OCI-LY7 (cell line): ENCODE results near the gene DPM1. TPM values are rescaled to one million over a fixed set of nuclear protein-coding genes. Genes with fewer than 3 reads are reported as not detected.

Experiments
- BruUV-seq: library from RNA; stranded (reverse); fragments of 400-500 nt; replicated peaks from 2 replicates; lab custom pipeline; 2021; lab: Mats Ljungman, UMichigan
- CTCF ChIA-PET: fragments of 300-600 bp; sonication (Branson Sonifier 250); formaldehyde crosslinking; loops from one replicate; lab custom pipeline; 2022; ENCODE audit warnings: antibody characterized with exemption; ENCODE audit not compliant: unreplicated experiment; lab: Charles Lee
- POLR2A ChIA-PET: fragments of 300-600 bp; sonication (Branson Sonifier 250); formaldehyde crosslinking; loops from one replicate; lab custom pipeline; 2022; ENCODE audit warnings: antibody characterized with exemption; lab: Charles Lee
- DNase-seq: peaks from one replicate; pipeline ENCODE4 v3.0.0-alpha.2; 2015; ENCODE audit warnings: low spot score
- H2AFZ ChIP-seq: fragments of 200-600 bp; sonication (generic), shearing (Covaris generic); 2 replicates; pipeline ENCODE4 v1.6.1; 2014; ENCODE audit warnings: mild to moderate bottlenecking, antibody characterized with exemption, low read length, moderate library complexity
- H3K27ac ChIP-seq: fragments of 200-600 bp; sonication (generic); 2 replicates; pipeline ENCODE4 v1.5.1; 2014; ENCODE audit warnings: mixed run types, low read depth, mild to moderate bottlenecking, moderate library complexity, low read length, inconsistent platforms; ENCODE audit not compliant: poor library complexity, severe bottlenecking
- H3K36me3 ChIP-seq: fragments of 200-600 bp; sonication (generic); 2 replicates; pipeline ENCODE4 v1.6.1; 2014; ENCODE audit warnings: mild to moderate bottlenecking, antibody characterized with exemption, low read length, moderate library complexity, mixed read lengths; ENCODE audit not compliant: insufficient read depth
- H3K4me1 ChIP-seq: fragments of 200-600 bp; sonication (generic); 2 replicates; pipeline ENCODE4 v1.5.1; 2014; ENCODE audit warnings: mild to moderate bottlenecking, low read length; ENCODE audit not compliant: insufficient read depth, poor library complexity, severe bottlenecking
- H3K4me2 ChIP-seq: fragments of 200-600 bp; sonication (generic); 2 replicates; pipeline ENCODE4 v1.6.1; 2014; ENCODE audit warnings: mild to moderate bottlenecking, low read length
- H3K4me3 ChIP-seq: fragments of 200-600 bp; sonication (generic); 2 replicates; pipeline ENCODE4 v1.5.1; 2014; ENCODE audit warnings: mild to moderate bottlenecking, low read depth, low read length; ENCODE audit not compliant: poor library complexity, severe bottlenecking
- H3K79me2 ChIP-seq: fragments of 200-600 bp; sonication (generic); 2 replicates; pipeline ENCODE4 v1.6.1; 2016; ENCODE audit warnings: low read depth, mild to moderate bottlenecking, low read length, moderate library complexity, mixed read lengths; ENCODE audit not compliant: insufficient read depth
- H3K9me2 ChIP-seq: fragments of 200-600 bp; sonication (generic); 2 replicates; pipeline ENCODE4 v1.6.1; 2016; ENCODE audit warnings: mild to moderate bottlenecking, low read length, mixed read lengths; ENCODE audit not compliant: insufficient read depth
- H3K9me3 ChIP-seq: fragments of 200-600 bp; sonication (generic); 2 replicates; pipeline ENCODE4 v1.6.1; 2014; ENCODE audit warnings: mild to moderate bottlenecking, mixed run types, low read length, mixed read lengths
- H4K20me1 ChIP-seq: fragments of 200-600 bp; sonication (generic); 2 replicates; pipeline ENCODE4 v1.6.1; 2014; ENCODE audit warnings: mild to moderate bottlenecking, antibody characterized with exemption, low read length, moderate library complexity, mixed read lengths; ENCODE audit not compliant: insufficient read depth
- CTCF ChIP-seq: fragments of 200-600 bp; sonication (generic); conservative IDR thresholded peaks from 2 replicates; pipeline ENCODE4 v1.5.1; 2014; ENCODE audit warnings: mild to moderate bottlenecking, antibody characterized with exemption, low read length, moderate library complexity, mixed read lengths
- EZH2phosphoT487 ChIP-seq: fragments of 200-600 bp; sonication (generic); IDR thresholded peaks from 2 replicates; pipeline ENCODE4 v1.6.1; 2018; ENCODE audit warnings: low read depth, borderline replicate concordance, mild to moderate bottlenecking, mixed run types, antibody characterized with exemption, low read length, moderate library complexity, mixed read lengths
- intact Hi-C: fragments of 100-400 bp; cut with micrococcal nuclease; formaldehyde crosslinking; loops from one replicate; pipeline ENCODE4 v1.10.0; 2022; ENCODE audit not compliant: unreplicated experiment
- total RNA-seq, 2 experiments: library from RNA; depleted of rRNA in 1 of 2; stranded (reverse); fragments of >200 nt in 1 of 2; shearing (Covaris generic) in 1 of 2; gene quantifications; 2 replicates each; pipeline ENCODE4 v1.2.3, GENCODE V29; 2014 to 2022

The DPM1 gene
- total RNA-seq, 2 experiments from 2014 or later: 60.2 to 71.2 TPM

GRCh38 chr20:50975701-50976330 lies 17.5 kb upstream of the DPM1 start:
- no peak for DNase-seq
- Histone ChIP-seq H3K4me3 (no peak overlapping the region), H2AFZ (no peak overlapping the region), H3K79me2 (no peaks in the 10 kb centered on the region), H3K4me2 (no peak overlapping the region), H3K4me1 (no peaks in the 10 kb centered on the region), H4K20me1 (no peaks in the 10 kb centered on the region), H3K9me3 (no peaks in the 10 kb centered on the region), H3K9me2 (no peaks in the 10 kb centered on the region), H3K36me3 (no peaks in the 10 kb centered on the region), H3K27ac (no peak overlapping the region)
- intact Hi-C loops: no loop called here
- POLR2A ChIA-PET: no interaction called here
- no TSS peak for BruUV-seq
- TF ChIP-seq EZH2phosphoT487: no peak
- TF ChIP-seq CTCF: no peak
- CTCF ChIA-PET: no interaction called here

GRCh38 chr20:50969912-50970311 lies 11.6 kb upstream of the DPM1 start:
- intact Hi-C loops: no loop called here
- no peak overlapping the region for H2AFZ ChIP-seq
- DNase-seq: no peak
- H4K20me1 ChIP-seq: no peaks in the 10 kb centered on the region
- no peaks in the 10 kb centered on the region for H3K9me3 ChIP-seq
- H3K4me3 ChIP-seq: no peak overlapping the region
- H3K36me3 ChIP-seq: no peaks in the 10 kb centered on the region
- no peak overlapping the region for H3K27ac ChIP-seq
- no peaks in the 10 kb centered on the region for H3K9me2 ChIP-seq
- POLR2A ChIA-PET: no interaction called here
- H3K4me2 ChIP-seq: no peak overlapping the region
- no peaks in the 10 kb centered on the region for H3K79me2 ChIP-seq
- no TSS peak for BruUV-seq
- TF ChIP-seq EZH2phosphoT487 (no peak), CTCF (no peak)
- H3K4me1 ChIP-seq: no peaks in the 10 kb centered on the region
- CTCF ChIA-PET: no interaction called here

- no peak for TF ChIP-seq EZH2phosphoT487
- Histone ChIP-seq H3K4me1 (no peaks in the 10 kb centered on the region), H3K9me3 (no peaks in the 10 kb centered on the region), H3K36me3 (no peaks in the 10 kb centered on the region), H4K20me1 (no peaks in the 10 kb centered on the region), H3K4me2 (no peak overlapping the region), H2AFZ (no peak overlapping the region), H3K27ac (no peak overlapping the region), H3K4me3 (no peak overlapping the region), H3K79me2 (no peaks in the 10 kb centered on the region), H3K9me2 (no peaks in the 10 kb centered on the region)
- CTCF ChIA-PET: no interaction called here
- intact Hi-C loops: no loop called here
- no peak for DNase-seq
- POLR2A ChIA-PET: no interaction called here
- BruUV-seq: no TSS peak
These were observed 11.1 kb upstream of the DPM1 start for GRCh38 chr20:50969435-50969834.
